ENCODE data around the gene CDH23. TPM values are rescaled to one million over a fixed set of nuclear protein-coding genes. Genes with fewer than 3 reads are reported as not detected.

CDH23 gene
- total and polyA plus RNA-seq, 9 of the 15 experiments (the other 6 are each of a cell fraction or from before 2014, with no cell fraction given) = 0.18 to 1.2 (median 0.47) TPM

GRCh38 chr10:71727738-71728737 lies 331.3 kb downstream of the CDH23 start (continued):
- TF ChIP-seq NR4A1 (CRISPR knock-in tag; IDR thresholded peaks at IDR 0.05) (no peak), NR4A1 (tag; IDR thresholded peaks at IDR 0.05) (no peak; the same call in 1 of the 2 replicates), DMBX1 (CRISPR knock-in tag; IDR thresholded peaks at IDR 0.05; ENCODE audit: borderline replicate concordance) (no peak), POLR2AphosphoS2 (IDR thresholded peaks at IDR 0.05; ENCODE audit: low read length) (no peak), ZNF239 (CRISPR knock-in tag; IDR thresholded peaks at IDR 0.05) (no peak), IRF9 (tag; IDR thresholded peaks at IDR 0.05) (no peak), ZNF449 (CRISPR knock-in tag; IDR thresholded peaks at IDR 0.05) (no peak), ZNF280A (IDR thresholded peaks at IDR 0.05; ENCODE audit: low read depth, partially characterized antibody) (no peak), ZNF146 (CRISPR knock-in tag; IDR thresholded peaks at IDR 0.05; ENCODE audit: unreplicated experiment) (no peak), GABPB1 (CRISPR knock-in tag; IDR thresholded peaks at IDR 0.05) (0 out of 2 replicates have a peak, but pooled peaks have one; percentile 35), ZNF174 (CRISPR knock-in tag; IDR thresholded peaks at IDR 0.05) (no peak), SRF (CRISPR knock-in tag; IDR thresholded peaks at IDR 0.05) (no peak), SP2 (IDR thresholded peaks at IDR 0.05; ENCODE audit: extremely low read depth, low read depth, low read length, poor library complexity, severe bottlenecking) (no peak), SMC3 (conservative IDR thresholded peaks at IDR 0.05; ENCODE audit: insufficient read depth, low read depth, low read length) (no peak)
